GM12878 (cell line): ENCODE measurements around the gene SP110. TPM values are rescaled to one million over a fixed set of nuclear protein-coding genes. Genes with fewer than 3 reads are reported as not detected.
A peak's percentile ranks its signal among the peaks of the same experiment; 100 is the strongest.

ENCODE experiments used
- ATAC-seq: fragments of 200-7000 bp; cut with Tn5 transposase; 3 replicates; pipeline ENCODE4 v1.9.1; 2020; ENCODE audit warnings: mild to moderate bottlenecking, moderate library complexity
- BruUV-seq: library from RNA; stranded (reverse); fragments of 400-500 nt; replicated peaks from 2 replicates; lab custom pipeline; 2021; lab: Mats Ljungman, UMichigan
- CTCF ChIA-PET: fragments of 300-600 bp; sonication (Branson Sonifier 250); formaldehyde crosslinking; extraction: SDS; loops from one replicate; lab custom pipeline; 2021; ENCODE audit warnings: inconsistent platforms; lab: Yijun Ruan, JAX
- POLR2A ChIA-PET: fragments of 350-600 bp; formaldehyde crosslinking; extraction: SDS; loops from one replicate; lab custom pipeline; 2021; ENCODE audit warnings: inconsistent platforms; lab: Charles Lee
- RAD21 ChIA-PET: fragments of 300-600 bp; sonication (Branson Sonifier 250); formaldehyde crosslinking; loops from one replicate; lab custom pipeline; 2023; ENCODE audit warnings: antibody characterized with exemption; ENCODE audit not compliant: unreplicated experiment; lab: Charles Lee
- SMC1A ChIA-PET: fragments of 300-600 bp; sonication (Branson Sonifier 250); formaldehyde crosslinking; loops from one replicate; lab custom pipeline; 2023; ENCODE audit not compliant: unreplicated experiment, uncharacterized antibody; lab: Charles Lee
- DNase-seq: peaks from one replicate; pipeline ENCODE4 v3.0.0-alpha.2; 2011; ENCODE audit warnings: low read depth, low spot score
- FAIRE-seq: peaks from 3 replicates; lab custom pipeline; 2011; peaks lifted over from hg19 to GRCh38; lab: Jason Lieb, UNC
- H2AFZ ChIP-seq: 2 replicates; pipeline ENCODE4 v1.6.0; 2011; ENCODE audit warnings: low read depth, low read length, control low read depth; ENCODE audit not compliant: control insufficient read depth
- H3K27ac ChIP-seq: 2 replicates; pipeline ENCODE4 v1.5.1; 2011; ENCODE audit warnings: control low read depth; ENCODE audit not compliant: control insufficient read depth, insufficient read depth
- H3K27me3 ChIP-seq, 2 experiments: replicated peaks in 1 of 2; 2 replicates each; pipeline versions ENCODE4 v1.6.0 to v1.6.1; 2011; ENCODE audit warnings: low read length in 1 of 2; ENCODE audit not compliant: control insufficient read depth in 2 of 2, insufficient read depth in 2 of 2
- H3K36me3 ChIP-seq, 2 experiments: 2 replicates each; pipeline ENCODE4 v1.5.1; 2011; ENCODE audit warnings: low read length in 1 of 2; ENCODE audit not compliant: control insufficient read depth in 2 of 2, insufficient read depth in 2 of 2
- H3K4me1 ChIP-seq: 2 replicates; pipeline ENCODE4 v1.6.1; 2011; ENCODE audit warnings: mild to moderate bottlenecking, low read length, moderate library complexity, mixed read lengths; ENCODE audit not compliant: control insufficient read depth, insufficient read depth
- H3K4me2 ChIP-seq: 2 replicates; pipeline ENCODE4 v1.6.0; 2011; ENCODE audit warnings: control low read depth; ENCODE audit not compliant: control insufficient read depth, insufficient read depth
- H3K4me3 ChIP-seq: fragments of 200-600 bp; sonication (generic); 2 replicates; pipeline ENCODE4 v1.5.1; 2016
- H3K79me2 ChIP-seq: 2 replicates; pipeline ENCODE4 v1.6.0; 2011; ENCODE audit warnings: low read length; ENCODE audit not compliant: control insufficient read depth, insufficient read depth
- H3K9ac ChIP-seq: 2 replicates; pipeline ENCODE4 v1.8.0; 2011; ENCODE audit warnings: low read length, control low read depth, mixed read lengths; ENCODE audit not compliant: control insufficient read depth, insufficient read depth
- H3K9me3 ChIP-seq: replicated peaks from 3 replicates; pipeline ENCODE4 v1.5.1; 2011; ENCODE audit warnings: mild to moderate bottlenecking, low read length; ENCODE audit not compliant: control insufficient read depth, insufficient read depth
- H4K20me1 ChIP-seq: 2 replicates; pipeline ENCODE4 v1.6.0; 2011; ENCODE audit not compliant: control insufficient read depth, insufficient read depth
- ATF7 ChIP-seq: fragments of 450-650 bp; IDR thresholded peaks from 2 replicates; pipeline ENCODE4 v1.6.1; 2016; ENCODE audit warnings: low read depth, mild to moderate bottlenecking
- BCL11A ChIP-seq: IDR thresholded peaks from 2 replicates; pipeline ENCODE4 v1.6.1; 2011; ENCODE audit warnings: low read depth, low read length
- BHLHE40 ChIP-seq, 2 experiments: fragments of 450-650 bp in 1 of 2; IDR thresholded peaks; 2 replicates each; pipeline ENCODE4 v1.6.1; 2011 to 2017; ENCODE audit warnings: low read depth in 2 of 2, borderline replicate concordance in 1 of 2, improper control_type of control experiment in 1 of 2, low read length in 1 of 2, mild to moderate bottlenecking in 1 of 2
- CEBPB ChIP-seq, 2 experiments: fragments of 150-350 bp in 1 of 2; IDR thresholded peaks; 2 replicates each; pipeline ENCODE4 v1.6.1; 2012 to 2014; ENCODE audit warnings: low read depth in 2 of 2, low read length in 2 of 2, borderline replicate concordance in 1 of 2, inconsistent platforms in 1 of 2
- EP300 ChIP-seq, 2 experiments: fragments of 150-350 bp in 1 of 2; IDR thresholded peaks; 2 replicates each; pipeline ENCODE4 v1.6.1; 2011 to 2012; ENCODE audit warnings: low read depth in 2 of 2, low read length in 2 of 2, borderline replicate concordance in 1 of 2, improper control_type of control experiment in 1 of 2, inconsistent platforms in 1 of 2; ENCODE audit not compliant: control insufficient read depth in 1 of 2
- ETV6 ChIP-seq, 2 experiments: fragments of 450-650 bp in 1 of 2; IDR thresholded peaks in 1 of 2; conservative IDR thresholded peaks in 1 of 2; 2 replicates each; pipeline ENCODE4 v1.6.1; 2014; ENCODE audit warnings: antibody characterized with exemption in 1 of 2, borderline replicate concordance in 1 of 2, low read depth in 1 of 2, mild to moderate bottlenecking in 1 of 2, moderate library complexity in 1 of 2
- IKZF1 ChIP-seq: fragments of 450-650 bp; conservative IDR thresholded peaks from 2 replicates; pipeline ENCODE4 v1.6.1; 2017; ENCODE audit warnings: antibody characterized with exemption, mild to moderate bottlenecking
- IKZF2 ChIP-seq, 2 experiments: fragments of 450-650 bp; IDR thresholded peaks; 2 replicates each; pipeline ENCODE4 v1.6.1; 2017; ENCODE audit warnings: mild to moderate bottlenecking in 2 of 2, moderate library complexity in 2 of 2
- JUNB ChIP-seq: IDR thresholded peaks from 2 replicates; pipeline ENCODE4 v1.6.1; 2016; ENCODE audit warnings: antibody characterized with exemption, mild to moderate bottlenecking
- MEF2B ChIP-seq: fragments of 450-650 bp; IDR thresholded peaks from 2 replicates; pipeline ENCODE4 v1.6.1; 2018; ENCODE audit warnings: mild to moderate bottlenecking, moderate library complexity; ENCODE audit not compliant: partially characterized antibody, poor library complexity, severe bottlenecking
- MTA2 ChIP-seq: fragments of 450-650 bp; IDR thresholded peaks from 2 replicates; pipeline ENCODE4 v1.6.1; 2016; ENCODE audit warnings: low read depth, mild to moderate bottlenecking, moderate library complexity
- MTA3 ChIP-seq: IDR thresholded peaks from 2 replicates; pipeline ENCODE4 v1.6.1; 2012; ENCODE audit warnings: low read length, inconsistent platforms, borderline replicate concordance
- NBN ChIP-seq: fragments of 450-650 bp; IDR thresholded peaks from 2 replicates; pipeline ENCODE4 v1.6.1; 2016
- NFIC ChIP-seq: IDR thresholded peaks from 2 replicates; pipeline ENCODE4 v1.6.1; 2012; ENCODE audit warnings: low read depth, mild to moderate bottlenecking, inconsistent platforms, low read length, moderate library complexity
- NR2C1 ChIP-seq: fragments of 450-650 bp; IDR thresholded peaks from 2 replicates; pipeline ENCODE4 v1.6.1; 2017; ENCODE audit warnings: antibody characterized with exemption, mild to moderate bottlenecking, moderate library complexity
- RAD51 ChIP-seq: fragments of 450-650 bp; IDR thresholded peaks from 2 replicates; pipeline ENCODE4 v1.6.1; 2016; ENCODE audit warnings: moderate library complexity, mild to moderate bottlenecking, inconsistent platforms
- RUNX3 ChIP-seq: IDR thresholded peaks from 2 replicates; pipeline ENCODE4 v1.6.1; 2012; ENCODE audit warnings: low read length, inconsistent platforms
- SUPT20H ChIP-seq: IDR thresholded peaks from 2 replicates; pipeline ENCODE4 v1.6.1; 2011; ENCODE audit warnings: low read depth, mild to moderate bottlenecking, low read length, moderate library complexity, borderline replicate concordance; ENCODE audit not compliant: control insufficient read depth
- WGBS: methylation state at CpG from one replicate; pipeline ENCODE4 v1.1.6; 2016; ENCODE audit warnings: low lambda C conversion rate; ENCODE audit not compliant: insufficient replicate concordance, insufficient coverage; ENCODE audit errors: missing lambda C conversion rate; 5-methylcytosine and 5-hydroxymethylcytosine counted together
- in situ Hi-C: fragments of 300-500 bp; cut with MboI; formaldehyde crosslinking; loops from 9 replicates; pipeline ENCODE4 v1.14.3; 2018; ENCODE audit warnings: mixed read lengths
- intact Hi-C: fragments of 100-400 bp; cut with micrococcal nuclease; formaldehyde crosslinking; loops from one replicate; pipeline ENCODE4 v1.14.2; 2022; ENCODE audit not compliant: unreplicated experiment
- polyA plus RNA-seq, 11 experiments: library from polyadenylated mRNA; depleted of rRNA in 4 of 11; unstranded in 6 of 11; stranded (reverse) in 5 of 11; fragments of >200 nt; fragmentation: Nextera tagmentation in 4 of 11; fragmentation: Illumina TruSeq in 1 of 11; extraction: Ambion mirVana in 4 of 11; extraction: Trizol in 1 of 11; gene quantifications; 1 replicate in 1 of 11; 2 replicates in 10 of 11; pipeline versions ENCODE4 v1.2.1 to v1.2.3, GENCODE V29; 2011 to 2016; ENCODE audit warnings: inconsistent platforms in 2 of 11, missing spikeins in 2 of 11, low read depth in 1 of 11
- total RNA-seq, 4 experiments: library from RNA; depleted of rRNA in 3 of 4; stranded (reverse); fragments of >200 nt in 3 of 4; fragmentation: Illumina TruSeq in 1 of 4; extraction: Trizol in 1 of 4; gene quantifications; 2 replicates each; pipeline versions ENCODE4 v1.2.1 to v1.2.3, GENCODE V29; 2013 to 2021
- TF ChIP-seq, protein P1 (sequence below): fragments of 450-650 bp; IDR thresholded peaks from 2 replicates; pipeline ENCODE4 v1.6.1; 2017; ENCODE audit warnings: low read depth, mild to moderate bottlenecking, moderate library complexity
- TF ChIP-seq, protein P2 (sequence below): IDR thresholded peaks from 2 replicates; pipeline ENCODE4 v1.6.1; 2012; ENCODE audit warnings: low read length, inconsistent platforms

The SP110 gene
- total and polyA plus RNA-seq, 10 of the 15 experiments (the other 5 are each of a cell fraction or from before 2014, with no cell fraction given) = 81.2 to 149 (median 100) TPM

DNA sequence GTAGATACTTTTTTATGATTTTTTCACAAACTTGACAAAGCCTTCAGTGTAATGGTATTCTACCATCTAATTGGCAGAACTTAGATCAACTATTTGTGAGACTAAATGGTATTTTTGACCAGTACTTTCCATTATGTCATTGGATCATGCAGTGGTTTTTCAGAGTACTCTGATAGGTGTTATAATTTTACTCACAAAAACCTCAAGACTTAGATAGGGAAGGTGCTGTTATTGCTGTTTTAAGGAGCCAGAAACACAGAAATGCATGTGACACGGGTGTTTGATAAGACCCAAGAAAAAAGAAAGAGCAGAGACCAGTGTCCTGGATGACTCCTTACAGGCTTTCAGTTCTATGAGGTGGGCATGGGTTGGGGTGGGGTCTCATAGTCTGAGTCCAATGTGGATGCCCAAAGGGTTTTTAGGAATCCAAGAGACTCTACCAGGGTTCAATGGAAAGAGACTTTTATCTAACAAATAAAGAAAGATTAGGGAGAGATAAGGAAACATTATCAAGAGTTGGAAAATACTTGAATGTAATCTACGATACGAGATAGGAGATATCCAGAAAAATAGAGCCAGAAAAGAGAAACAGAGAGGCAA, 37.0 kb upstream of the SP110 start:
- Histone ChIP-seq H3K9ac (no peak overlapping the region), H2AFZ (no peak overlapping the region), H3K27me3 (no peaks in the 10 kb centered on the region), H3K27ac (peak overlapping the region; percentile 41; the same call in 1 of the 2 replicates), H3K4me1 (peaks cover 15% of the 10 kb centered on the region), H4K20me1 (no peaks in the 10 kb centered on the region), H3K4me3 (0 out of 2 replicates have a peak overlapping the region, but pooled peaks have one; percentile 18), H3K4me2 (peak overlapping the region; percentile 53; the same call in 1 of the 2 replicates), H3K36me3 (peaks cover 0 to 6% of the 10 kb centered on the region in 2 experiments; a peak in 2 of 4 replicates), H3K9me3 (peaks cover 2% of the 10 kb centered on the region; the same call in 1 of the 3 replicates), H3K79me2 (no peaks in the 10 kb centered on the region; the same call in 1 of the 2 replicates)
- ChIA-PET SMC1A (interaction anchor here (0.9 to 2.1 kb wide), 7 partner anchors 9 to 71 kb away, joined by 3 to 7 read pairs (median 5); no protein-coding TSS in a partner anchor), POLR2A (interaction anchor here (1.4 kb wide), 1 partner anchor 10 kb away, joined by 4 read pairs; no protein-coding TSS in a partner anchor), CTCF (interaction anchor here (1.2 kb wide), 1 partner anchor 12 kb away, joined by 4 read pairs; no protein-coding TSS in a partner anchor), RAD21 (interaction anchor here (1.0 to 1.4 kb wide), 5 partner anchors 10 to 54 kb away, joined by 3 to 7 read pairs (median 4); partner anchors contain the start of gene SP140)
- intact Hi-C loops (loop anchor here (1.0 to 2.0 kb wide), 2 partner anchors 10 to 62 kb away; no protein-coding TSS in a partner anchor), in situ Hi-C loops (no loop called here)
- ATAC-seq = peak; percentile 71
- WGBS = 96% methylated on average over 3 of the region's 3 CpGs
- no peak for DNase-seq
- FAIRE-seq = no peak
- BruUV-seq = no TSS peak
- TF ChIP-seq EP300 (IDR thresholded peaks at IDR 0.05; ENCODE audit: borderline replicate concordance in 1 of 2, control insufficient read depth in 1 of 2, low read depth in 2 of 2, low read length in 2 of 2) (peak in 1 of 2 experiments; percentile 63; a peak in 1 of 4 replicates), CEBPB (IDR thresholded peaks at IDR 0.05; ENCODE audit: borderline replicate concordance in 1 of 2, low read depth in 2 of 2, low read length in 2 of 2) (peak in 1 of 2 experiments; percentile 1; a peak in 1 of 4 replicates), IKZF1 (0 out of 2 replicates have a peak, but pooled peaks have one; percentile 11), ETV6 (conservative IDR thresholded peaks at IDR 0.05 in 1 of 2, IDR thresholded peaks at IDR 0.05 in 1 of 2; ENCODE audit: borderline replicate concordance in 1 of 2, low read depth in 1 of 2) (peak in 1 of 2 experiments; percentile 30; a peak in 1 of 4 replicates), BCL11A (peak; percentile 36; the same call in 1 of the 2 replicates), MTA2 (peak; percentile 76), MTA3 (no peak), IKZF2 (IDR thresholded peaks at IDR 0.05) (peak in 1 of 2 experiments; percentile 33; a peak in 2 of 4 replicates), ATF7 (peak; percentile 96), BHLHE40 (IDR thresholded peaks at IDR 0.05; ENCODE audit: borderline replicate concordance in 1 of 2, low read depth in 2 of 2, low read length in 1 of 2) (peak in 1 of 2 experiments; percentile 19; a peak in 1 of 4 replicates), JUNB (peak; percentile 59; the same call in 1 of the 2 replicates), NFIC (peak; percentile 76; the same call in 1 of the 2 replicates), NR2C1 (no peak), SUPT20H (no peak), NBN (no peak), RAD51 (peak; percentile 14; the same call in 1 of the 2 replicates), MEF2B (peak; percentile 44), RUNX3 (peak; percentile 90)
- TF ChIP-seq, protein P1, sequence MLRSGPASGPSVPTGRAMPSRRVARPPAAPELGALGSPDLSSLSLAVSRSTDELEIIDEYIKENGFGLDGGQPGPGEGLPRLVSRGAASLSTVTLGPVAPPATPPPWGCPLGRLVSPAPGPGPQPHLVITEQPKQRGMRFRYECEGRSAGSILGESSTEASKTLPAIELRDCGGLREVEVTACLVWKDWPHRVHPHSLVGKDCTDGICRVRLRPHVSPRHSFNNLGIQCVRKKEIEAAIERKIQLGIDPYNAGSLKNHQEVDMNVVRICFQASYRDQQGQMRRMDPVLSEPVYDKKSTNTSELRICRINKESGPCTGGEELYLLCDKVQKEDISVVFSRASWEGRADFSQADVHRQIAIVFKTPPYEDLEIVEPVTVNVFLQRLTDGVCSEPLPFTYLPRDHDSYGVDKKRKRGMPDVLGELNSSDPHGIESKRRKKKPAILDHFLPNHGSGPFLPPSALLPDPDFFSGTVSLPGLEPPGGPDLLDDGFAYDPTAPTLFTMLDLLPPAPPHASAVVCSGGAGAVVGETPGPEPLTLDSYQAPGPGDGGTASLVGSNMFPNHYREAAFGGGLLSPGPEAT = peak; percentile 37; the same call in 1 of the 2 replicates
- TF ChIP-seq, protein P2, sequence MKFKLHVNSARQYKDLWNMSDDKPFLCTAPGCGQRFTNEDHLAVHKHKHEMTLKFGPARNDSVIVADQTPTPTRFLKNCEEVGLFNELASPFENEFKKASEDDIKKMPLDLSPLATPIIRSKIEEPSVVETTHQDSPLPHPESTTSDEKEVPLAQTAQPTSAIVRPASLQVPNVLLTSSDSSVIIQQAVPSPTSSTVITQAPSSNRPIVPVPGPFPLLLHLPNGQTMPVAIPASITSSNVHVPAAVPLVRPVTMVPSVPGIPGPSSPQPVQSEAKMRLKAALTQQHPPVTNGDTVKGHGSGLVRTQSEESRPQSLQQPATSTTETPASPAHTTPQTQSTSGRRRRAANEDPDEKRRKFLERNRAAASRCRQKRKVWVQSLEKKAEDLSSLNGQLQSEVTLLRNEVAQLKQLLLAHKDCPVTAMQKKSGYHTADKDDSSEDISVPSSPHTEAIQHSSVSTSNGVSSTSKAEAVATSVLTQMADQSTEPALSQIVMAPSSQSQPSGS = peak; percentile 82
